GM12801 (cell line): ENCODE data around the gene RHO.

Experiments used
- TF ChIP-seq, protein P1 (sequence below): IDR thresholded peaks from one replicate; pipeline ENCODE4 v1.5.1; 2011; ENCODE audit warnings: control low read depth; ENCODE audit not compliant: insufficient read length; ENCODE audit errors: extremely low read depth

Gene RHO

DNA sequence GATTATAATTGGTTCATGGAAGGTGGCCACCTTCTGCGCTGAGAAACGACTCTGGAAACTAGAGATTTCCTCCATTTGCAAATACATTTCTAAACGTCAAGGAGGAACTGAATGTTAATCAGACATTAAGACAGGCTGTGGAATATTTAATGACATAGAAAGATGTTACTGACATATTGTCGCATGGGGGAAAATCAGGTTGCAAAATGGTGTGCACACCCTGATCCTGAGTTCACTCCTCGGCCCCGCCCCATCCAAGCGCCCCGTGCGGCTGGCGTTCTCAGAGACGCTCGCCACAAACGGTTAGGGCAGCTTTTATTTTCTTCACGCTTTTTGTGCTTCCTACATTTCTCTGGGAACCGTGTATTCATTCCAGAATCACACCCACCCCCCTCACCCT, 25.3 kb downstream of the RHO start:
- TF ChIP-seq, protein P1, sequence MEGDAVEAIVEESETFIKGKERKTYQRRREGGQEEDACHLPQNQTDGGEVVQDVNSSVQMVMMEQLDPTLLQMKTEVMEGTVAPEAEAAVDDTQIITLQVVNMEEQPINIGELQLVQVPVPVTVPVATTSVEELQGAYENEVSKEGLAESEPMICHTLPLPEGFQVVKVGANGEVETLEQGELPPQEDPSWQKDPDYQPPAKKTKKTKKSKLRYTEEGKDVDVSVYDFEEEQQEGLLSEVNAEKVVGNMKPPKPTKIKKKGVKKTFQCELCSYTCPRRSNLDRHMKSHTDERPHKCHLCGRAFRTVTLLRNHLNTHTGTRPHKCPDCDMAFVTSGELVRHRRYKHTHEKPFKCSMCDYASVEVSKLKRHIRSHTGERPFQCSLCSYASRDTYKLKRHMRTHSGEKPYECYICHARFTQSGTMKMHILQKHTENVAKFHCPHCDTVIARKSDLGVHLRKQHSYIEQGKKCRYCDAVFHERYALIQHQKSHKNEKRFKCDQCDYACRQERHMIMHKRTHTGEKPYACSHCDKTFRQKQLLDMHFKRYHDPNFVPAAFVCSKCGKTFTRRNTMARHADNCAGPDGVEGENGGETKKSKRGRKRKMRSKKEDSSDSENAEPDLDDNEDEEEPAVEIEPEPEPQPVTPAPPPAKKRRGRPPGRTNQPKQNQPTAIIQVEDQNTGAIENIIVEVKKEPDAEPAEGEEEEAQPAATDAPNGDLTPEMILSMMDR, result no peak

DNA sequence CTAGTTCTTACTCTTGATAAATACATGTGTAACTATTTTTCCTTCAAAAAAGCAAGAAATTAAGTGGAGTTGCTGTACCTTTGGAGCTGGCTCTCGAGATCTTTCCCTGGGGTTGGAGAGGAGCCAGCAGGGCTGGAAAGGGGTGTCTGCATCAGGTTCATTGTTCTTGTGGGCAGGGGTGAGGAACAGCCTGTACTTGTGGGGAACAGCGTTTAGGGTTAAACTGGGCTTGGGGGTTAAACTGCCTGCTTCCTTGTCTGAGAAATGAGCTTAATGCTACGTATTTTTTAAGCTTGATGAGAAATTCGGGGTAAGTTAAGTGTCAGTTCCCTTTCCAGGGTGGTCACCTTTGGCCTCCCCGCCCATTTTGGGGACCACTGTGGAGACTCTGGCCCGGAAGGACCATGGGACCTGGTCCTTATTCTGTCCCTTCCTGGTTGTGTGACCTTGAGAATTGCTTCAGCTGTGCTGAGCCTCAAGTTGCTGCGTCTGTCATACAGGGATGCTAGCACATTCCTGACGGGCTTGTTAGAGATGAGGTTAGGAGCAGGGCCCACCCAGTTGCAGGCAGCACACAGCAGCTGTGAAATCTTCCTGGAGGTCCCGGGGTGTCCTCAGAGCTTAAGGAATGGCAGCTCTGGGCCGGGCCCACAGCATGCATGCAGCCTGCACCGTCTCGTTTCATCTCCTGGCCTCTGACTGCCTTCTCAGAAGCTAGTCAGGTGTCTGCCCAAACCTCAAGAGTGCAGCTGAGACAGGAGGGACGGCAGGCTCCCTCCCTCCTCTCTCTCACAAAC, 26.1 kb downstream of the RHO start:
- TF ChIP-seq, protein P1, result no peak

DNA sequence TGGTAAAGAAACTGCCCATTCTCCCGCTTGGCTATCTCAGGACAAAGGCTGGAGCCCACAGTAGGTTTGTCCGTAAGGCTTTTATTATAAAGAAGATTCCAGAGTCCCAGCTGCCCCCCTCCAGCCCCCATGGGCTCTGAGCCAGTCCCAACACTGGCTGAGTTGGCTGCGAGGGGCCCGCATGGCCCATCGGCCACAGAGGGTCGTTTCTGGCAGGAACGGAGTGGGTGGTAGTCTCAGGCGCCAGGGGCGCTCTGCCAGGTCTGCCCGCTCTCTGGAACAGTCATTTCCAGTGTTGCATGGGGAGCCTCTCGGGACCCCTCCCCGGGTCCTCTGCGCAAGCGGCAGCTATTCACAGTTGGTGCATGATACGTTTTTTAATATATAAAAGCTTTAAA, 26.7 kb downstream of the RHO start:
- TF ChIP-seq, protein P1, result no peak

DNA sequence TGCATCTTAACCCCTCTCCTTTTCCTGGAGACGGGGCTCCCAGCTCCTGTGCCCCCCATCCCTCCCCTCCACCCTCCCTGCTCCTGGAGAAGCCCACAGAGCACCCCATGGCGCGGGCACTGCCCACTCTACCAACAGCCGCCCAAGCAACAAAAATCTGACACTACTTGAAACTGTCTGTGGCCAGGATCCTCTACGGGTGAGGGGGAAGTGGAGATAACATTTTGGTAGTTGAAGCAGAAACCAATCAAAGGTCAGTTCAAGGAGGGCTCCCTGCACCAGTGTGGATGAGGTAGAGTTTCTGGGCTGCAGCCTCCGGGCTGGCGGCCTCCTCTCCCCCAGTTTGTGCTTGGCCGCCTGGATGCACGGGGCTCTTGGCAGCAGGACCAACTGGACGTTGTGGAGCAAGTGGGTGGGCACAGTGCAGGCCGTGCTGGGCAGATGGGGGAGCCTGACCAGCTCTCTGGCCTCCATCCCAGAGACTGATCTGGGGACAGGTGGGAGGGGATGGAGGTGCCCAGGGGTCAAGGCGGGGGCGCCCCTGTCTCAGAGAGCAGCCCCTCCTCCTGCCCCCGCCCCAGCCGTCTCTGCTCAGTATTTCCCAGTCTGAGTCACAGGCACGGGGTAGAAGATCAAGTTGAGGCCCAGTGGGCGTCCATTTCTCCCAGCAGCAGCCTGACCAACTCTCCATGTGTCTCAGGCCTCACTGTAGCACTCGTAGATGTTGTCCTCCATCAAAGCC, 27.3 kb downstream of the RHO start:
- TF ChIP-seq, protein P1, result no peak

DNA sequence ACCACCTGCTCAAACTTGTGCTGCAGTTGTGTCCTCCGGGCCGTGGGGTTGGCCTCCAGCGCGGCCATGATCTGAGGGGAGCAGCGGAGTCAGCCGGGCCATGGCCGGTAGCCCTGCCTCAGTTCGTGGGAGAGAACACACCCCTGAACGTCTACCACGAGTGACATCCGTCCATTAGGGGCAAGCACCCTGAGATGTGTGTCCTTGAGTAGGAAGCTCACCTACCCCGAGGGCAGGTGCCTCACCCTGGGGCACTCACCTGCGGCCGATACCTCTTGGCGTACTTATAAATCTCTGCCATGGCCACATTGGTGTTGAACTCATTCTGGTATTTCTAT, 27.9 kb downstream of the RHO start:
- TF ChIP-seq, protein P1, result no peak

DNA sequence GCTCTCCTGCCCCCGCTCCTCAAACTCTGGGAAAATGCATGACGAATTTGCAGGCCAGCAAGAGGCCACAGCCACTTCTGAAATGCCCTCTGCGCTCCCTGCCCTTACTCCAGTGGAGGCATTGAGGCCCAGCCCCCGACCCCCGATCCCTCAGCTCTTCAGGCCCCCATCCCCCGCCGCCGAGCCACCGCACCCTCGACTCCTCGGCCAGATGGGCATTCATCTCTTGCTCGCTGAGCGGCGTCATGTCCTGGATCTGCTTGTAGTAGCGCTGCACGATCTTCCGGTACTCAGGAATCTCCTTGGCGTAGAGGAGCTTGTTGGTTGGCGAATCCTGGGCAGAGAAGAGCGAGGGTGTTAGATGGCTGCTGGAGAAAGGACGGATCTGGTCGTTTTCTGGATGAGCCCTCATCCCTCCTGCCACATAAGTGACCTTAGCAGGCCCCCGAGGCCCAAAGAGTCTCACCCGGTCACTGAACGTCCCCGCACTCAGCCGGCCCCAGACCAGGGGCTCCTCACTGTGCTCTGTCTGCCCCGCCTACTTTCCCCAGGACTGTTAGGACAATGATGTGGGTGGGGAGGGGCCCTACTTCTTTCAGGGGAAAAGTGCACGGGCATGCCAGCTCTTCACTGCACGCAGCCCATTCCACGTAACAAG, 28.6 kb downstream of the RHO start:
- TF ChIP-seq, protein P1, result no peak

DNA sequence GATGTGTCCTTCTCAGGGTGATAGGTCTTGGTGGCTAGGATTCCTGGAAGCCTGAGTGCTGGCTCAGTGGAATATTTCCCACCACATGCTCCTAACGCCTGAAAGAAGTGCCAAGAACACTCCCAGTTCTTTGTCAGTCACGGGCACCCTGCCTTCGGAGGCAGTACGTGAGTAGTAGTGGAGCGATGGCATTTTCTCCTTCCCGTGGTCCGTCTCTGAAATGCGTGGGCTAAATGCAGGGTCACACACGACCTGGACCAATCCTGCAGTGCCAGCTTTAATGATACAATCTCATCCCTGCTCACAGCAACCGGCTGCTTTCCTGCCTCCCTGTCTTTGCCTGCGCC, 29.1 kb downstream of the RHO start:
- TF ChIP-seq, protein P1, result no peak
